ENCODE results near the gene ARAP1.

- TF ChIP-seq POLR2AphosphoS5 (IDR thresholded peaks at IDR 0.05; ENCODE audit: low read depth, low read length) (no peak), PAX5 (IDR thresholded peaks at IDR 0.05; ENCODE audit: insufficient read depth, low read length, severe bottlenecking) (no peak)
Observed at GRCh38 chr11:72669527-72669926, 82.7 kb downstream of the ARAP1 start.
